HepG2 (cell line): ENCODE data around the gene PHLPP2. TPM values are rescaled to one million over a fixed set of nuclear protein-coding genes. Genes with fewer than 3 reads are reported as not detected.

Source experiments
- ATF3 ChIP-seq: sonication (generic); formaldehyde crosslinking; IDR thresholded peaks from 2 replicates; pipeline ENCODE4 v1.4.0; 2020; ENCODE audit warnings: missing genetic modification reagents
- CBX1 ChIP-seq: IDR thresholded peaks from one replicate; pipeline ENCODE4 v1.6.1; 2016; ENCODE audit warnings: antibody characterized with exemption, low read depth
- FOXK2 ChIP-seq: fragments of 450-650 bp; IDR thresholded peaks from 2 replicates; pipeline ENCODE4 v1.6.1; 2016
- GABPA ChIP-seq, 2 experiments: IDR thresholded peaks; 2 replicates each; pipeline ENCODE4 v1.6.1; 2011 to 2016; ENCODE audit warnings: low read depth in 2 of 2, low read length in 1 of 2, missing biosample characterization in 1 of 2, missing genetic modification characterization in 1 of 2
- GFI1 ChIP-seq: sonication (generic); formaldehyde crosslinking; IDR thresholded peaks from 2 replicates; pipeline ENCODE4 v1.5.0; 2020; ENCODE audit warnings: missing genetic modification reagents, mild to moderate bottlenecking, borderline replicate concordance
- GMEB2 ChIP-seq: IDR thresholded peaks from 2 replicates; pipeline ENCODE4 v1.6.1; 2016; ENCODE audit warnings: missing biosample characterization, missing genetic modification reagents, low read depth
- KDM2A ChIP-seq: sonication (generic); formaldehyde crosslinking; IDR thresholded peaks from 2 replicates; pipeline ENCODE4 v1.4.0; 2020; ENCODE audit warnings: low read depth, missing genetic modification reagents, borderline replicate concordance
- KLF12 ChIP-seq: sonication (generic); formaldehyde crosslinking; IDR thresholded peaks from 2 replicates; pipeline ENCODE4 v1.4.0; 2020; ENCODE audit warnings: missing genetic modification reagents, borderline replicate concordance
- MTA3 ChIP-seq: sonication (generic); formaldehyde crosslinking; IDR thresholded peaks from 2 replicates; pipeline ENCODE4 v1.4.0; 2020; ENCODE audit warnings: missing genetic modification reagents
- REXO4 ChIP-seq: sonication (generic); formaldehyde crosslinking; IDR thresholded peaks from 2 replicates; pipeline ENCODE4 v1.8.0; 2022; ENCODE audit warnings: missing genetic modification reagents, mild to moderate bottlenecking, borderline replicate concordance
- SATB2 ChIP-seq: sonication (generic); formaldehyde crosslinking; IDR thresholded peaks from 2 replicates; pipeline ENCODE4 v1.5.0; 2020; ENCODE audit warnings: missing genetic modification reagents
- SP2 ChIP-seq: sonication (generic); formaldehyde crosslinking; IDR thresholded peaks from 2 replicates; pipeline ENCODE4 v1.5.1; 2020; ENCODE audit warnings: mild to moderate bottlenecking, missing genetic modification reagents
- TRAFD1 ChIP-seq: sonication (generic); formaldehyde crosslinking; IDR thresholded peaks from 2 replicates; pipeline ENCODE4 v1.5.1; 2020; ENCODE audit warnings: missing genetic modification reagents, mild to moderate bottlenecking, borderline replicate concordance
- U2AF2 ChIP-seq: fragments of 200-400 bp; formaldehyde crosslinking; IDR thresholded peaks from 2 replicates; pipeline ENCODE4 v1.6.1; 2017; ENCODE audit warnings: low read depth, mild to moderate bottlenecking, low read length
- ZBTB4 ChIP-seq: sonication (generic); formaldehyde crosslinking; IDR thresholded peaks from 2 replicates; pipeline ENCODE4 v1.4.0; 2020; ENCODE audit warnings: missing genetic modification reagents, mild to moderate bottlenecking, borderline replicate concordance
- ZBTB7A ChIP-seq: sonication (generic); formaldehyde crosslinking; IDR thresholded peaks from 2 replicates; pipeline ENCODE4 v1.8.0; 2022; ENCODE audit warnings: mild to moderate bottlenecking, missing genetic modification reagents
- ZNF331 ChIP-seq: sonication (generic); formaldehyde crosslinking; IDR thresholded peaks from 2 replicates; pipeline ENCODE4 v1.4.0; 2020; ENCODE audit warnings: missing genetic modification reagents
- ZNF501 ChIP-seq: sonication (generic); formaldehyde crosslinking; IDR thresholded peaks from 2 replicates; pipeline ENCODE4 v1.5.1; 2020; ENCODE audit warnings: mild to moderate bottlenecking, moderate library complexity, missing genetic modification reagents
- ZNF629 ChIP-seq: sonication (generic); formaldehyde crosslinking; conservative IDR thresholded peaks from 2 replicates; pipeline ENCODE4 v1.5.0; 2020; ENCODE audit warnings: missing genetic modification reagents
- ZNF770 ChIP-seq: sonication (generic); formaldehyde crosslinking; IDR thresholded peaks from 2 replicates; pipeline ENCODE4 v1.5.0; 2020; ENCODE audit warnings: mild to moderate bottlenecking, missing genetic modification reagents
- ZNF780A ChIP-seq: sonication (generic); formaldehyde crosslinking; IDR thresholded peaks from 2 replicates; pipeline ENCODE4 v1.8.0; 2022; ENCODE audit warnings: mild to moderate bottlenecking, missing genetic modification reagents, moderate library complexity
- ZNF879 ChIP-seq: sonication (generic); formaldehyde crosslinking; IDR thresholded peaks from 2 replicates; pipeline ENCODE4 v1.8.1; 2023; ENCODE audit warnings: missing genetic modification reagents
- polyA plus RNA-seq, 8 experiments: library from polyadenylated mRNA; depleted of rRNA in 3 of 8; stranded (reverse) in 7 of 8; unstranded in 1 of 8; fragments of >200 nt; fragmentation: Illumina TruSeq in 4 of 8; extraction: Trizol in 4 of 8; gene quantifications; 2 replicates each; pipeline versions ENCODE4 v1.2.1 to v1.2.3, GENCODE V29; 2011 to 2016; ENCODE audit warnings: low read depth in 4 of 8, missing spikeins in 1 of 8, mixed read lengths in 1 of 8; ENCODE audit not compliant: insufficient read depth in 1 of 8
- total RNA-seq, 5 experiments: library from RNA; depleted of rRNA; stranded (reverse); fragments of >200 nt; fragmentation: Illumina TruSeq; extraction: Trizol; gene quantifications; 2 replicates each; pipeline ENCODE4 v1.2.3, GENCODE V29; 2016; ENCODE audit warnings: low read depth in 1 of 5

The PHLPP2 gene
- total and polyA plus RNA-seq, 2 of the 13 experiments (the other 11 are each of a cell fraction or from before 2014, with no cell fraction given) = 8.9 TPM

- no peak for TF ChIP-seq MTA3 (CRISPR knock-in tag)
- no peak for TF ChIP-seq REXO4
- TF ChIP-seq KDM2A (CRISPR knock-in tag) = no peak
- 0 out of 2 replicates have a peak, but pooled peaks have one; percentile 22 for TF ChIP-seq ZNF770 (CRISPR knock-in tag)
- TF ChIP-seq ZNF629 (CRISPR knock-in tag) = no peak
- no peak for TF ChIP-seq ZNF879 (CRISPR knock-in tag)
- TF ChIP-seq TRAFD1 = no peak
- no peak for TF ChIP-seq GFI1 (CRISPR knock-in tag)
- TF ChIP-seq GMEB2 = no peak
- no peak for TF ChIP-seq ATF3
- no peak; the same call in 1 of the 2 replicates for TF ChIP-seq ZBTB7A (CRISPR knock-in tag)
- no peak for TF ChIP-seq SATB2 (CRISPR knock-in tag)
- TF ChIP-seq ZNF780A = 0 out of 2 replicates have a peak, but pooled peaks have one; percentile 46
- TF ChIP-seq GABPA (IDR thresholded peaks at IDR 0.05; ENCODE audit: low read depth, low read length) = no peak
- TF ChIP-seq GABPA (CRISPR knock-in tag; IDR thresholded peaks at IDR 0.05; ENCODE audit: low read depth) = peak; percentile 39; the same call in 1 of the 2 replicates
- no peak for TF ChIP-seq ZNF331 (CRISPR knock-in tag)
- no peak for TF ChIP-seq KLF12
- no peak for TF ChIP-seq FOXK2
- no peak for TF ChIP-seq SP2 (CRISPR knock-in tag)
- TF ChIP-seq ZNF501 (CRISPR knock-in tag) = no peak
- TF ChIP-seq CBX1 = no peak
- TF ChIP-seq U2AF2 = no peak
- no peak for TF ChIP-seq ZBTB4 (CRISPR knock-in tag)
These were observed 54.0 kb downstream of the PHLPP2 start (continued) for GRCh38 chr16:71670537-71670936.
